Measurements from ENCODE around the gene TRIM72. TPM values are rescaled to one million over a fixed set of nuclear protein-coding genes. Genes with fewer than 3 reads are reported as not detected.

Gene TRIM72
- polyA plus RNA-seq, 1 donor (not counting 4 experiments of a cell fraction or from before 2014, with no cell fraction given) = not detected

DNA sequence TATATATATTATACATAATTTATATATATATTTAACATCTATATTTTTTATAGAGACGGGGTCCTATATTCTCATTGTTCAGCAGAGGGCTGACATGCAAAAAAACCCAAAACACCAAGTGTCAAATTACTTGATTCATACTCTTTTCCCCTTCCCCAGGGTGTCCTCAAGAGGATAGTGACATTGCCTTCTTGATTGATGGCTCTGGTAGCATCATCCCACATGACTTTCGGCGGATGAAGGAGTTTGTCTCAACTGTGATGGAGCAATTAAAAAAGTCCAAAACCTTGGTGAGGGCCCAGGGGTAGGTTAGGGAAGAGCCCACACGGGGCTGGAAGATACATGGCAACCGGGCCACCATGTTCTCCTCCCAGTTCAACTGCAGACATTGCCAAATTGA lies 56.9 kb downstream of the TRIM72 start:
- H3K4me1 ChIP-seq (ENCODE audit: control insufficient read depth, extremely low read depth, insufficient read depth, low read length) = peaks cover 33% of the 10 kb centered on the region
- H3K4me2 ChIP-seq (ENCODE audit: control insufficient read depth, extremely low read depth, insufficient read depth, low read depth, low read length) = no peak overlapping the region
- TF ChIP-seq CTCF (optimal IDR thresholded peaks at IDR 0.05 in 1 of 3, IDR thresholded peaks at IDR 0.05 in 1 of 3, conservative IDR thresholded peaks at IDR 0.05 in 1 of 3; ENCODE audit: extremely low read depth in 1 of 3, insufficient read depth in 2 of 3, low read length in 3 of 3) (no peak), EZH2 (IDR thresholded peaks at IDR 0.05; ENCODE audit: low read length) (no peak)
- no peaks in the 10 kb centered on the region for H4K20me1 ChIP-seq (ENCODE audit: control insufficient read depth, extremely low read depth, insufficient read depth, low read length)
- no peak overlapping the region for H3K4me3 ChIP-seq (ENCODE audit: control insufficient read depth in 2 of 3, extremely low read depth in 1 of 3, insufficient read depth in 2 of 3, low read depth in 1 of 3, low read length in 3 of 3)
- no peaks in the 10 kb centered on the region for H3K9me1 ChIP-seq (ENCODE audit: control insufficient read depth, extremely low read depth, insufficient read depth, low read length)
- H3K9ac ChIP-seq (ENCODE audit: control insufficient read depth, extremely low read depth, insufficient read depth, low read length) = no peak overlapping the region
- dilution Hi-C loops (cut with MboI; ENCODE audit: extremely low pct_ligation_motif_present, low sequenced_read_pairs) = no loop called here
- no peaks in the 10 kb centered on the region for H3K36me3 ChIP-seq (ENCODE audit: control insufficient read depth in 2 of 2, extremely low read depth in 1 of 2, insufficient read depth in 2 of 2, low read length in 2 of 2)
- H3K79me2 ChIP-seq (ENCODE audit: control insufficient read depth, insufficient read depth, low read length) = no peaks in the 10 kb centered on the region
- no peak for FAIRE-seq
- no peak overlapping the region for H2AFZ ChIP-seq (ENCODE audit: control insufficient read depth, low read length)
- DNase-seq (ENCODE audit: low read depth, low spot score) = no peak
- H3K27me3 ChIP-seq (ENCODE audit: control insufficient read depth, extremely low read depth, insufficient read depth, low read length) = no peaks in the 10 kb centered on the region
- no peak overlapping the region for H3K27ac ChIP-seq (ENCODE audit: control insufficient read depth, insufficient read depth, low read length)
- no peaks in the 10 kb centered on the region for H3K9me3 ChIP-seq (ENCODE audit: control insufficient read depth, low read depth, low read length)

DNA sequence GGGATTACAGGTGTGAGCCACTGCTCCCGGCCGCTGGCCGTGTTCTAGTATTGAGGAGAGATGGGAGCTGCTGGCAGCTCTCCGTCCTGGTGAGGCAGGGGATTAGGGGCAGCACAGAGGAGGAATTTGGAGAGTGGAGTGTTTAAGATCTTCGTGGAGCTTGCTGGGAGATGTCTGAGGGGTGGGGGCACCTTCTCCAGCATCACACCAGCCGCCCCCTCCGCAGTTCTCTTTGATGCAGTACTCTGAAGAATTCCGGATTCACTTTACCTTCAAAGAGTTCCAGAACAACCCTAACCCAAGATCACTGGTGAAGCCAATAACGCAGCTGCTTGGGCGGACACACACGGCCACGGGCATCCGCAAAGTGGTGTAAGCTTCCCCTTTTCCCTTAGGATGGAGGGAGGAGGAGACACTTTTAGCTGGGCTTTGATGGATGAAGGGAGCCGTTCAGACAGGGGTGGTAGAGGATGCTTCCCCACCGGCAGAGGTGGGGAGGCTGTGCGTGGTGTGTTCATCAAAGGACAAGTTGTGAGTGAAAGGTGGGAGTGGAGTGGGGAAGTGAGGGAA lies 57.8 kb downstream of the TRIM72 start:
- Histone ChIP-seq H3K27ac (ENCODE audit: control insufficient read depth, insufficient read depth, low read length) (no peak overlapping the region), H3K4me2 (ENCODE audit: control insufficient read depth, extremely low read depth, insufficient read depth, low read depth, low read length) (no peak overlapping the region), H3K4me3 (ENCODE audit: control insufficient read depth in 2 of 3, extremely low read depth in 1 of 3, insufficient read depth in 2 of 3, low read depth in 1 of 3, low read length in 3 of 3) (no peak overlapping the region), H3K79me2 (ENCODE audit: control insufficient read depth, insufficient read depth, low read length) (no peaks in the 10 kb centered on the region), H4K20me1 (ENCODE audit: control insufficient read depth, extremely low read depth, insufficient read depth, low read length) (no peaks in the 10 kb centered on the region), H3K27me3 (ENCODE audit: control insufficient read depth, extremely low read depth, insufficient read depth, low read length) (no peaks in the 10 kb centered on the region), H3K36me3 (ENCODE audit: control insufficient read depth in 2 of 2, extremely low read depth in 1 of 2, insufficient read depth in 2 of 2, low read length in 2 of 2) (no peaks in the 10 kb centered on the region), H3K9me1 (ENCODE audit: control insufficient read depth, extremely low read depth, insufficient read depth, low read length) (no peaks in the 10 kb centered on the region), H3K9me3 (ENCODE audit: control insufficient read depth, low read depth, low read length) (no peaks in the 10 kb centered on the region), H2AFZ (ENCODE audit: control insufficient read depth, low read length) (no peak overlapping the region), H3K4me1 (ENCODE audit: control insufficient read depth, extremely low read depth, insufficient read depth, low read length) (peaks cover 30% of the 10 kb centered on the region), H3K9ac (ENCODE audit: control insufficient read depth, extremely low read depth, insufficient read depth, low read length) (no peak overlapping the region)
- FAIRE-seq = no peak
- TF ChIP-seq CTCF (optimal IDR thresholded peaks at IDR 0.05 in 1 of 3, IDR thresholded peaks at IDR 0.05 in 1 of 3, conservative IDR thresholded peaks at IDR 0.05 in 1 of 3; ENCODE audit: extremely low read depth in 1 of 3, insufficient read depth in 2 of 3, low read length in 3 of 3) (no peak), EZH2 (IDR thresholded peaks at IDR 0.05; ENCODE audit: low read length) (no peak)
- no peak for DNase-seq (ENCODE audit: low read depth, low spot score)
- dilution Hi-C loops (cut with MboI; ENCODE audit: extremely low pct_ligation_motif_present, low sequenced_read_pairs) = no loop called here
